ENCODE results near the gene CCSAP.

- no peak for TF ChIP-seq ZFP3 (CRISPR knock-in tag; IDR thresholded peaks at IDR 0.05)
- no peak for TF ChIP-seq ARNTL (CRISPR knock-in tag; IDR thresholded peaks at IDR 0.05; ENCODE audit: borderline replicate concordance, low read depth)
- TF ChIP-seq CREB5 (CRISPR knock-in tag; IDR thresholded peaks at IDR 0.05; ENCODE audit: low read depth) = no peak
- no peak for TF ChIP-seq CSRNP3 (CRISPR knock-in tag; IDR thresholded peaks at IDR 0.05)
- no peak for TF ChIP-seq PATZ1 (CRISPR knock-in tag; IDR thresholded peaks at IDR 0.05; ENCODE audit: borderline replicate concordance)
- no peak for TF ChIP-seq ZNF565 (CRISPR knock-in tag; conservative IDR thresholded peaks at IDR 0.05; ENCODE audit: low read depth)
- TF ChIP-seq OSR1 (CRISPR knock-in tag; IDR thresholded peaks at IDR 0.05) = no peak
- no peak for TF ChIP-seq CSDC2 (CRISPR knock-in tag; IDR thresholded peaks at IDR 0.05)
- TF ChIP-seq TOX (CRISPR knock-in tag; IDR thresholded peaks at IDR 0.05; ENCODE audit: borderline replicate concordance) = no peak
- no peak for TF ChIP-seq ZFP30 (CRISPR knock-in tag; IDR thresholded peaks at IDR 0.05)
- TF ChIP-seq ZC3H10 (CRISPR knock-in tag; IDR thresholded peaks at IDR 0.05) = no peak
- no peak for TF ChIP-seq ISL1 (CRISPR knock-in tag; IDR thresholded peaks at IDR 0.05)
Observed at GRCh38 chr1:229379846-229380245, 37.0 kb upstream of the CCSAP start.

All from SK-N-SH treated with all-trans-retinoic acid at 6 μM for 48 hours (cell line).